NB4 (cell line): ENCODE data around the gene PUM1.
"Not testable (repeated sequence)": the region's sequence is repeated elsewhere in the genome, so short reads cannot be mapped to it uniquely, and the experiment has no call there.

Experiments
- DNase-seq: peaks from one replicate; pipeline ENCODE4 v3.0.0; 2010; ENCODE audit warnings: low read depth
- H3K4me3 ChIP-seq: one replicate; pipeline ENCODE4 v1.5.1; 2011; ENCODE audit warnings: mild to moderate bottlenecking, low read depth, low read length, moderate library complexity
- MYC ChIP-seq: IDR thresholded peaks from 2 replicates; pipeline ENCODE4 v1.6.1; 2011; ENCODE audit warnings: low read depth, low read length
- POLR2A ChIP-seq: IDR thresholded peaks from 2 replicates; pipeline ENCODE4 v1.6.1; 2011; ENCODE audit warnings: mild to moderate bottlenecking; ENCODE audit not compliant: insufficient read length; ENCODE audit errors: extremely low read depth
- TF ChIP-seq, protein P1 (sequence below): IDR thresholded peaks from one replicate; pipeline ENCODE4 v1.5.1; 2012; ENCODE audit warnings: low read depth, low read length
- TF ChIP-seq, protein P2 (sequence below): IDR thresholded peaks from 2 replicates; pipeline ENCODE4 v1.6.1; 2011; ENCODE audit warnings: low read depth, low read length

PUM1 gene

DNA sequence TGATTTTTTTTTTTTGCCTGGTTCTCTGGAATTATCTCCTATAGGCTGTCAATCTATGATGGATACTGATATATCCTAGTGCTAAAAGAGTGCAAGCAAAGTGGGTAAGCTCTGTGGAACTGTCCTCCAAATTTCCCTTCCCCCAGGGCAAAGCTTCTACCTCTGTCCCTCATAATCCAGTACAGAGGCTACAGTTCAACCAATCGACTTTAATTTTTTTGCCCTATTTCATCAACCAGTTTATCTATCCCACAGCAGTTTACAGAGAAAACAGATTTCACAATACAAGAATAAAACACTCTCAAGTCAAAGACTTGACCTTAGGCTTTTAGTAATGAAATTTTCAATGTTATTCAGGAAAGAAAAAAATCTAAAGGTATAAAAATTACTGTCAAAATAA is 13.9 kb downstream of the PUM1 start:
- DNase-seq = no peak
- TF ChIP-seq, protein P1, sequence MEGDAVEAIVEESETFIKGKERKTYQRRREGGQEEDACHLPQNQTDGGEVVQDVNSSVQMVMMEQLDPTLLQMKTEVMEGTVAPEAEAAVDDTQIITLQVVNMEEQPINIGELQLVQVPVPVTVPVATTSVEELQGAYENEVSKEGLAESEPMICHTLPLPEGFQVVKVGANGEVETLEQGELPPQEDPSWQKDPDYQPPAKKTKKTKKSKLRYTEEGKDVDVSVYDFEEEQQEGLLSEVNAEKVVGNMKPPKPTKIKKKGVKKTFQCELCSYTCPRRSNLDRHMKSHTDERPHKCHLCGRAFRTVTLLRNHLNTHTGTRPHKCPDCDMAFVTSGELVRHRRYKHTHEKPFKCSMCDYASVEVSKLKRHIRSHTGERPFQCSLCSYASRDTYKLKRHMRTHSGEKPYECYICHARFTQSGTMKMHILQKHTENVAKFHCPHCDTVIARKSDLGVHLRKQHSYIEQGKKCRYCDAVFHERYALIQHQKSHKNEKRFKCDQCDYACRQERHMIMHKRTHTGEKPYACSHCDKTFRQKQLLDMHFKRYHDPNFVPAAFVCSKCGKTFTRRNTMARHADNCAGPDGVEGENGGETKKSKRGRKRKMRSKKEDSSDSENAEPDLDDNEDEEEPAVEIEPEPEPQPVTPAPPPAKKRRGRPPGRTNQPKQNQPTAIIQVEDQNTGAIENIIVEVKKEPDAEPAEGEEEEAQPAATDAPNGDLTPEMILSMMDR = no peak
- no peak for TF ChIP-seq MYC
- no peak for TF ChIP-seq POLR2A
- TF ChIP-seq, protein P2, sequence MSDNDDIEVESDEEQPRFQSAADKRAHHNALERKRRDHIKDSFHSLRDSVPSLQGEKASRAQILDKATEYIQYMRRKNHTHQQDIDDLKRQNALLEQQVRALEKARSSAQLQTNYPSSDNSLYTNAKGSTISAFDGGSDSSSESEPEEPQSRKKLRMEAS = no peak
- H3K4me3 ChIP-seq = no peak overlapping the region

GRCh38 chr1:31047507-31047906 is 18.0 kb downstream of the PUM1 start:
- not testable (repeated sequence) for H3K4me3 ChIP-seq, DNase-seq

DNA sequence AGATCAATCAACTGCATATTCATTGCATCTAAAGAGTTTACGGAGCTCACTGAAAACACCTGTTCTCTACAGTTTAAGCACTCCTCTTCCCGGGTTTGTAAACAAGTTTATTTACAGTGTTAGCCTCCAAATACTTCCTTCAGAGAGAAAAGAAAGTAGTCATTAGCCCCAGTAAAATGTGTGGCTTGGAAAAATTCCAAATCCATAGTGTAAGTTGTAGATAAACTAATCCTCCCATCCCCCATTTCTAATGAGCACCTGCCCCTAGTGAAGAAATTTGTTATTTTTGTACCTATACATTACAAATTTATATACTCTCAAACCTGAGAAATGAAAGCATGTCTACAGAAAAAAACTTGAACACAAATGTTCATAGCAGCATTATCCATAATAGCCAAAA is 21.9 kb downstream of the PUM1 start:
- TF ChIP-seq, protein P1 = no peak
- TF ChIP-seq, protein P2 = no peak
- no peak for TF ChIP-seq POLR2A
- no peak for TF ChIP-seq MYC
- no peak for DNase-seq
- H3K4me3 ChIP-seq = no peak overlapping the region

- H3K4me3 ChIP-seq = no peak overlapping the region
- no peak for TF ChIP-seq POLR2A
- TF ChIP-seq, protein P1 = no peak
- TF ChIP-seq MYC = no peak
- TF ChIP-seq, protein P2 = no peak
- no peak for DNase-seq
Observed at GRCh38 chr1:31042656-31043055, 22.9 kb downstream of the PUM1 start.

GRCh38 chr1:31041529-31041928 is 24.0 kb downstream of the PUM1 start:
- no peak overlapping the region for H3K4me3 ChIP-seq
- TF ChIP-seq, protein P2 = peak; percentile 73
- TF ChIP-seq MYC = no peak
- DNase-seq = peak; percentile 48

DNA sequence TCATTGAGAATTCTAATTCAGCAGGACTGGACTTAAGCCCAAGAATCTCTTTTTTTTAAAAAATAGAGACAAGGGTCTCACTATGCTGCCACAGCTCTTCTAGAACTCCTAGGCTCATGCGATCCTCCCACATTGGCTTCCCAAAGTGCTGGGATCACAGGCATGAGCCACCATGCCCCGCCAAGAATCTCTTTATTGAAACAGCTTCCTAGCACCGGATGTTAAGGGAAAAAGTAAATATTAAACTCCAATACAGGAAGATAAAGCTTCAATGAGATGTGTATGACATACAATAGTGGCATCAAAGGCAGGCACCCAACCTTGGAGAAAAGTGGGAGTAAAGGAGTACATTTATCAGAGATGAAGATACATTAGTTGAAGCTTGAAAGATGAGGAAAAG is 25.5 kb downstream of the PUM1 start:
- TF ChIP-seq MYC (no peak), POLR2A (no peak)
- TF ChIP-seq, protein P1 = no peak
- TF ChIP-seq, protein P2 = no peak
- no peak overlapping the region for H3K4me3 ChIP-seq
- DNase-seq = no peak

- not testable (repeated sequence) for H3K4me3 ChIP-seq, DNase-seq
Observed at GRCh38 chr1:31038935-31039334, 26.6 kb downstream of the PUM1 start.
